Endothelial cell (in vitro differentiated cells): ENCODE measurements around the gene ATP5ME. TPM values are rescaled to one million over a fixed set of nuclear protein-coding genes. Genes with fewer than 3 reads are reported as not detected.
A peak's percentile ranks its signal among the peaks of the same experiment; 100 is the strongest.

ENCODE experiments used
- DNase-seq: peaks from one replicate; pipeline ENCODE4 v3.0.0; 2021; ENCODE audit warnings: low spot score
- H3K27ac Mint-ChIP-seq: one replicate; pipeline ENCODE4 v1.8.0; 2021; ENCODE audit warnings: mixed read lengths, inconsistent platforms; ENCODE audit not compliant: unreplicated experiment
- H3K27me3 Mint-ChIP-seq: one replicate; pipeline ENCODE4 v1.8.0; 2021; ENCODE audit warnings: mild to moderate bottlenecking, moderate library complexity, mixed read lengths, inconsistent platforms; ENCODE audit not compliant: unreplicated experiment
- H3K36me3 Mint-ChIP-seq: one replicate; pipeline ENCODE4 v1.8.0; 2021; ENCODE audit warnings: mild to moderate bottlenecking, low read depth, mixed read lengths, inconsistent platforms; ENCODE audit not compliant: unreplicated experiment
- H3K4me1 Mint-ChIP-seq: one replicate; pipeline ENCODE4 v1.8.0; 2021; ENCODE audit warnings: mild to moderate bottlenecking, mixed read lengths, inconsistent platforms; ENCODE audit not compliant: unreplicated experiment
- H3K4me3 Mint-ChIP-seq: one replicate; pipeline ENCODE4 v1.8.0; 2021; ENCODE audit warnings: mild to moderate bottlenecking, mixed read lengths, inconsistent platforms; ENCODE audit not compliant: unreplicated experiment
- H3K9me3 Mint-ChIP-seq: one replicate; pipeline ENCODE4 v1.8.0; 2021; ENCODE audit warnings: mixed read lengths, inconsistent platforms; ENCODE audit not compliant: unreplicated experiment
- CTCF ChIP-seq: fragments of 200-600 bp; sonication (generic); IDR thresholded peaks from one replicate; pipeline ENCODE4 v1.5.0; 2021; ENCODE audit warnings: antibody characterized with exemption; ENCODE audit not compliant: unreplicated experiment
- total RNA-seq: library from RNA; stranded (reverse); fragmentation: NEBNext Ultra II Directional; extraction: Animal tissue kit (Norgen Biotek cat#: 25700); gene quantifications from one replicate; pipeline ENCODE4 v1.2.1, GENCODE V29; 2021; ENCODE audit not compliant: unreplicated experiment

Gene ATP5ME
- total RNA-seq, 1 donor from 2014 or later = 289 TPM

GRCh38 chr4:653080-653821 lies 20.8 kb downstream of the ATP5ME start:
- Mint-ChIP-seq H3K36me3 (peaks cover 5% of the 10 kb centered on the region), H3K4me1 (no peaks in the 10 kb centered on the region), H3K9me3 (peaks cover 3% of the 10 kb centered on the region), H3K4me3 (no peak overlapping the region), H3K27ac (peak overlapping the region; percentile 52), H3K27me3 (peaks cover 16% of the 10 kb centered on the region)
- TF ChIP-seq CTCF = no peak
- no peak for DNase-seq

- Mint-ChIP-seq H3K36me3 (peaks cover 5% of the 10 kb centered on the region), H3K27me3 (peaks cover 14% of the 10 kb centered on the region), H3K9me3 (peaks cover 3% of the 10 kb centered on the region), H3K27ac (peak overlapping the region; percentile 61), H3K4me1 (no peaks in the 10 kb centered on the region), H3K4me3 (peak overlapping the region; percentile 51)
- TF ChIP-seq CTCF = no peak
- no peak for DNase-seq
These were observed 22.0 kb downstream of the ATP5ME start for GRCh38 chr4:651884-652642.

- Mint-ChIP-seq H3K4me3 (no peak overlapping the region), H3K4me1 (peaks cover 5% of the 10 kb centered on the region), H3K36me3 (no peaks in the 10 kb centered on the region), H3K9me3 (peaks cover 3% of the 10 kb centered on the region), H3K27me3 (peaks cover 14% of the 10 kb centered on the region), H3K27ac (no peak overlapping the region)
- TF ChIP-seq CTCF = no peak
- DNase-seq = no peak
These were observed 22.9 kb downstream of the ATP5ME start for GRCh38 chr4:650951-651883.

- Mint-ChIP-seq H3K4me3 (no peak overlapping the region), H3K4me1 (peaks cover 12% of the 10 kb centered on the region), H3K9me3 (no peaks in the 10 kb centered on the region), H3K27ac (no peak overlapping the region), H3K36me3 (no peaks in the 10 kb centered on the region), H3K27me3 (peaks cover 8% of the 10 kb centered on the region)
- TF ChIP-seq CTCF = no peak
- no peak for DNase-seq
These were observed 23.6 kb downstream of the ATP5ME start for GRCh38 chr4:650461-650860.
